Adipose tissue (tissue), 3 donors: ENCODE measurements around the gene ZNF726. TPM values are rescaled to one million over a fixed set of nuclear protein-coding genes. Genes with fewer than 3 reads are reported as not detected.

Source experiments
- polyA plus RNA-seq, 3 donors: library from polyadenylated mRNA; stranded (reverse); fragments of 200-250 nt; gene quantifications; one replicate each; pipeline ENCODE4 v1.2.3, GENCODE V29; 2013
- donor health status: healthy with polysubstance abuse.
- donor health status: Bipolar disorder and iron deficiency.
- donor health status: healthy.

The ZNF726 gene
- polyA plus RNA-seq, 3 donors = 0.28 to 1.1 (median 0.39) TPM

Other genes with a start within 250 kb of the ZNF726 start
- 1 to 10 TPM; 2.0 to 5.7 (median 2.2) TPM for gene ZNF675, start 227.7 kb upstream of the ZNF726 start, polyA plus RNA-seq
- gene ZNF681, start 156.0 kb upstream of the ZNF726 start, polyA plus RNA-seq = under 1 TPM; 0.15 to 0.81 (median 0.34) TPM
- gene ZNF254, start 172.3 kb downstream of the ZNF726 start, polyA plus RNA-seq = 1 to 10 TPM; 3.7 to 4.2 (median 3.7) TPM